Measurements from ENCODE around the gene TADA3. TPM values are rescaled to one million over a fixed set of nuclear protein-coding genes. Genes with fewer than 3 reads are reported as not detected.

The TADA3 gene
- total and polyA plus RNA-seq, 2 donors (not counting 3 experiments of a cell fraction or from before 2014, with no cell fraction given) = 27.8 to 31.0 TPM

DNA sequence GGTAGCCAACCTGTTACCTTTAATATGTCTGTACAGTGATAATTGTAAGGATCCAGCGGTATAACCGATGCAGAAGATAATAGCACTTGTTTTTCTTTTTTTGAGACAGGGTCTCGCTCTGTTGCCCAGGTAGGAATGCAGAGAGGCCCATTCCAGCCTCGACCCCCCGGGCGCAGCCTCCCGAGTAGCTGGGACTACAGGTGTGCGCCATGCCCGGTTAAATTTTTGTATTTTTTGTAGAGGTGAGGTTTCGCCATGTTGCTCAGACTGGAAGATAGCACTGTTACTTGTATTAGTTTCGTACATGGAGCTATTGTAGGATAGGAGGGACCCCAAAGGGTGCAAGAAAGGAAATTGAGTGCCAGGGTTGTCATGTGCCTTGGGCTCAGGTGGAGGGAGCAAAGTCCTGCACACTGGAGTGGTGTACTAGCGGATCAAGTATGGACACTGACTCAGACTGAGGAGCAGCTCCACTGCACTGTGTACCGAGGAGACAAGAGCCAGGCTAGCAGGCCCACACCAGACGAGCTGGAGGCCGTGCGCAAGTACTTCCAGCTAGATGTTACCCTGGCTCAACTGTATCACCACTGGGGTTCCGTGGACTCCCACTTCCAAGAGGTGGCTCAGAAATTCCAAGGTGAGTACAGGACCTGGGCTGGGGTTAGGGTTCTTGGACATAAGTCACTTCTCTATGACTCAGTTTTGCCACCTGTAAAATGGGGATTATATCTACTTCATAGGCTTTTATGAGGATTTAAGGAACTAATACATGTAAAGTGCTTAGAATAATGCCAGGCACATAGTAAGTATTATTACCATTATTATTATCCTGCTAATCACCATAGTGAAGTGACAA, 41.5 kb downstream of the TADA3 start:
- H3K27me3 ChIP-seq (ENCODE audit: control insufficient read depth in 2 of 2, insufficient read depth in 2 of 2, low read length in 2 of 2) = no peaks in the 10 kb centered on the region
- dilution Hi-C loops (cut with MboI; ENCODE audit: extremely low pct_ligation_motif_present, low sequenced_read_pairs) (no loop called here), intact Hi-C loops (cut with micrococcal nuclease) (no loop called here)
- H3K27ac ChIP-seq (ENCODE audit: insufficient read depth, low read depth, low read length) = peak overlapping the region; percentile 0
- H3K36me3 ChIP-seq (ENCODE audit: control insufficient read depth in 2 of 2, extremely low read depth in 1 of 2, insufficient read depth in 2 of 2, low read length in 2 of 2) = peaks cover 4 to 23% of the 10 kb centered on the region in 2 experiments
- peak overlapping the region; percentile 80 for H2AFZ ChIP-seq (ENCODE audit: low read depth, low read length)
- H3K9me1 ChIP-seq (replicated peaks; ENCODE audit: control insufficient read depth, extremely low read depth, insufficient read depth, low read length) = no peaks in the 10 kb centered on the region
- FAIRE-seq (peak; percentile 31), DNase-seq (ENCODE audit: low read depth, low spot score) (no peak)
- H3K79me2 ChIP-seq (ENCODE audit: control insufficient read depth, insufficient read depth, low read length) = peaks cover 12% of the 10 kb centered on the region
- ChIA-PET CTCF (interaction anchor here (0.8 to 2.4 kb wide), 3 partner anchors 20 to 42 kb away, joined by 3 to 12 read pairs (median 7); partner anchors contain the start of genes ARPC4, BRPF1 and TADA3), POLR2A (interaction anchor here (0.6 kb wide), 1 partner anchor 38 kb away, joined by 3 read pairs; no protein-coding TSS in a partner anchor)
- H3K4me2 ChIP-seq (ENCODE audit: insufficient read depth, low read length) = peak overlapping the region; percentile 82
- no peaks in the 10 kb centered on the region for H3K9me3 ChIP-seq (replicated peaks; ENCODE audit: control insufficient read depth, insufficient read depth, low read length)
- H3K9ac ChIP-seq (replicated peaks; ENCODE audit: extremely low read depth, insufficient read depth, low read length) = peak overlapping the region; percentile 52
- H4K20me1 ChIP-seq (replicated peaks; ENCODE audit: control insufficient read depth, extremely low read depth, insufficient read depth, low read length) = no peaks in the 10 kb centered on the region
- H3K4me3 ChIP-seq (replicated peaks in 1 of 3; ENCODE audit: insufficient read depth in 1 of 3, low read depth in 1 of 3, low read length in 3 of 3) = peak overlapping the region; percentile 55 to 80 (median 58)
- no TSS peak for BruUV-seq (replicated peaks)
- H3K4me1 ChIP-seq (ENCODE audit: control insufficient read depth, extremely low read depth, insufficient read depth, low read length) = peaks cover 44% of the 10 kb centered on the region
- TF ChIP-seq POLR2AphosphoS5 (IDR thresholded peaks at IDR 0.05; ENCODE audit: insufficient read depth, low read depth, low read length) (no peak), FOS (IDR thresholded peaks at IDR 0.05; ENCODE audit: borderline replicate concordance, insufficient read depth, low read length) (no peak), MYC (IDR thresholded peaks at IDR 0.05; ENCODE audit: low read depth, low read length) (no peak), EZH2 (IDR thresholded peaks at IDR 0.05; ENCODE audit: borderline replicate concordance, low read depth, low read length, severe bottlenecking) (no peak), GATA2 (IDR thresholded peaks at IDR 0.05; ENCODE audit: insufficient read depth, insufficient read length, low read depth, low read length) (no peak), JUN (IDR thresholded peaks at IDR 0.05; ENCODE audit: borderline replicate concordance, insufficient read depth, insufficient read length, low read depth) (no peak), POLR2A (IDR thresholded peaks at IDR 0.05; ENCODE audit: low read depth, low read length) (no peak)
- TF ChIP-seq, protein P1, sequence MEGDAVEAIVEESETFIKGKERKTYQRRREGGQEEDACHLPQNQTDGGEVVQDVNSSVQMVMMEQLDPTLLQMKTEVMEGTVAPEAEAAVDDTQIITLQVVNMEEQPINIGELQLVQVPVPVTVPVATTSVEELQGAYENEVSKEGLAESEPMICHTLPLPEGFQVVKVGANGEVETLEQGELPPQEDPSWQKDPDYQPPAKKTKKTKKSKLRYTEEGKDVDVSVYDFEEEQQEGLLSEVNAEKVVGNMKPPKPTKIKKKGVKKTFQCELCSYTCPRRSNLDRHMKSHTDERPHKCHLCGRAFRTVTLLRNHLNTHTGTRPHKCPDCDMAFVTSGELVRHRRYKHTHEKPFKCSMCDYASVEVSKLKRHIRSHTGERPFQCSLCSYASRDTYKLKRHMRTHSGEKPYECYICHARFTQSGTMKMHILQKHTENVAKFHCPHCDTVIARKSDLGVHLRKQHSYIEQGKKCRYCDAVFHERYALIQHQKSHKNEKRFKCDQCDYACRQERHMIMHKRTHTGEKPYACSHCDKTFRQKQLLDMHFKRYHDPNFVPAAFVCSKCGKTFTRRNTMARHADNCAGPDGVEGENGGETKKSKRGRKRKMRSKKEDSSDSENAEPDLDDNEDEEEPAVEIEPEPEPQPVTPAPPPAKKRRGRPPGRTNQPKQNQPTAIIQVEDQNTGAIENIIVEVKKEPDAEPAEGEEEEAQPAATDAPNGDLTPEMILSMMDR (IDR thresholded peaks at IDR 0.05; ENCODE audit: extremely low read depth in 1 of 2, insufficient read depth in 1 of 2, low read depth in 1 of 2, low read length in 2 of 2) = no peak
- TF ChIP-seq, protein P2, sequence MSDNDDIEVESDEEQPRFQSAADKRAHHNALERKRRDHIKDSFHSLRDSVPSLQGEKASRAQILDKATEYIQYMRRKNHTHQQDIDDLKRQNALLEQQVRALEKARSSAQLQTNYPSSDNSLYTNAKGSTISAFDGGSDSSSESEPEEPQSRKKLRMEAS (IDR thresholded peaks at IDR 0.05; ENCODE audit: insufficient read depth, insufficient read length) = no peak
